HCT116 (cell line): ENCODE results near the gene TSC22D1.

Experiments used
- ATF3 ChIP-seq: IDR thresholded peaks from 2 replicates; pipeline ENCODE4 v1.6.1; 2012
- CBX3 ChIP-seq: IDR thresholded peaks from 2 replicates; pipeline ENCODE4 v1.6.1; 2012; ENCODE audit warnings: low read depth
- CTCF ChIP-seq, 3 experiments: fragments of 200-600 bp in 1 of 3; sonication (generic) in 1 of 3; IDR thresholded peaks in 2 of 3; conservative IDR thresholded peaks in 1 of 3; 2 replicates each; pipeline ENCODE4 v1.5.1; 2012 to 2017; ENCODE audit warnings: low read depth in 2 of 3, low read length in 2 of 3, antibody characterized with exemption in 1 of 3, borderline replicate concordance in 1 of 3, control low read depth in 1 of 3, mild to moderate bottlenecking in 1 of 3, mixed read lengths in 1 of 3, mixed run types in 1 of 3, moderate library complexity in 1 of 3; ENCODE audit not compliant: insufficient read depth in 1 of 3
- JUND ChIP-seq: IDR thresholded peaks from 2 replicates; pipeline ENCODE4 v1.6.1; 2012
- POLR2A ChIP-seq: IDR thresholded peaks from 2 replicates; pipeline ENCODE4 v1.7.0; 2011; ENCODE audit warnings: borderline replicate concordance; ENCODE audit not compliant: insufficient read depth, insufficient read length; ENCODE audit errors: extremely low read depth
- RAD21 ChIP-seq: IDR thresholded peaks from 2 replicates; pipeline ENCODE4 v1.6.1; 2012; ENCODE audit warnings: low read depth, mild to moderate bottlenecking
- SRF ChIP-seq: IDR thresholded peaks from 2 replicates; pipeline ENCODE4 v1.6.1; 2012; ENCODE audit warnings: low read depth
- TCF7L2 ChIP-seq: IDR thresholded peaks from 2 replicates; pipeline ENCODE4 v1.7.0; 2011; ENCODE audit warnings: borderline replicate concordance, inconsistent platforms; ENCODE audit not compliant: insufficient read depth, insufficient read length; ENCODE audit errors: extremely low read depth
- YY1 ChIP-seq: IDR thresholded peaks from 2 replicates; pipeline ENCODE4 v1.6.1; 2011; ENCODE audit warnings: low read length, low read depth, moderate library complexity, mild to moderate bottlenecking; ENCODE audit not compliant: insufficient replicate concordance; ENCODE audit errors: extremely low read depth
- ZFX ChIP-seq: fragments of 450-650 bp; IDR thresholded peaks from 2 replicates; pipeline ENCODE4 v1.6.1; 2017
- ZNF274 ChIP-seq: fragments of 200-500 bp; sonication (Bioruptor generic); IDR thresholded peaks from 2 replicates; pipeline ENCODE4 v1.6.1; 2014; ENCODE audit warnings: mild to moderate bottlenecking, low read depth, low read length, inconsistent platforms

GRCh38 chr13:44407379-44407778 is 168.8 kb downstream of the TSC22D1 start:
- TF ChIP-seq YY1 (no peak), ZFX (no peak), ZNF274 (no peak), JUND (no peak), CTCF (IDR thresholded peaks at IDR 0.05 in 2 of 3, conservative IDR thresholded peaks at IDR 0.05 in 1 of 3; ENCODE audit: borderline replicate concordance in 1 of 3, insufficient read depth in 1 of 3, low read depth in 2 of 3, low read length in 2 of 3) (no peak), RAD21 (peak; percentile 23; the same call in 1 of the 2 replicates), TCF7L2 (no peak), POLR2A (no peak), CBX3 (no peak), ATF3 (no peak), SRF (no peak)
